H1 (cell line): ENCODE results near the gene DICER1. TPM values are rescaled to one million over a fixed set of nuclear protein-coding genes. Genes with fewer than 3 reads are reported as not detected.

Experiments
- CTCF ChIA-PET: fragments of 300-600 bp; sonication (Branson Sonifier 250); formaldehyde crosslinking; loops from one replicate; lab custom pipeline; 2021; ENCODE audit not compliant: partially characterized antibody; lab: Charles Lee
- POLR2A ChIA-PET: fragments of 300-600 bp; sonication (Branson Sonifier 250); formaldehyde crosslinking; loops from one replicate; lab custom pipeline; 2021; ENCODE audit warnings: inconsistent platforms; ENCODE audit not compliant: partially characterized antibody; lab: Charles Lee
- DNase-seq, 2 experiments: peaks; one replicate each; pipeline versions ENCODE4 v3.0.0 to v3.0.0-alpha.2; 2010 to 2022; ENCODE audit warnings: low spot score in 2 of 2, low read depth in 1 of 2, mixed read lengths in 1 of 2
- FAIRE-seq: peaks from 2 replicates; lab custom pipeline; 2011; peaks lifted over from hg19 to GRCh38; lab: Jason Lieb, UNC
- H2AFZ ChIP-seq: 2 replicates; pipeline ENCODE4 v1.8.1; 2012; ENCODE audit warnings: low read length, inconsistent platforms
- H2AK5ac ChIP-seq: 2 replicates; pipeline ENCODE4 v1.6.1; 2013; ENCODE audit warnings: low read depth, low read length
- H2BK120ac ChIP-seq: replicated peaks from 2 replicates; pipeline ENCODE3; 2013; ENCODE audit warnings: low read depth, low read length, inconsistent platforms
- H2BK12ac ChIP-seq: 2 replicates; pipeline ENCODE4 v1.6.1; 2013; ENCODE audit warnings: low read depth, low read length
- H2BK15ac ChIP-seq: 2 replicates; pipeline ENCODE4 v1.6.1; 2013; ENCODE audit warnings: low read length
- H2BK20ac ChIP-seq: 2 replicates; pipeline ENCODE4 v1.6.1; 2013; ENCODE audit warnings: low read length
- H2BK5ac ChIP-seq: 2 replicates; pipeline ENCODE4 v1.6.1; 2013; ENCODE audit warnings: low read depth, low read length
- H3K14ac ChIP-seq: 2 replicates; pipeline ENCODE4 v1.6.1; 2013; ENCODE audit warnings: inconsistent platforms; ENCODE audit not compliant: insufficient read length
- H3K18ac ChIP-seq: 2 replicates; pipeline ENCODE4 v1.6.1; 2013; ENCODE audit warnings: low read length; ENCODE audit errors: extremely low read depth
- H3K23ac ChIP-seq: 2 replicates; pipeline ENCODE4 v1.6.1; 2013; ENCODE audit warnings: inconsistent platforms; ENCODE audit not compliant: insufficient read length
- H3K23me2 ChIP-seq: 2 replicates; pipeline ENCODE4 v1.6.1; 2013; ENCODE audit warnings: low read depth, low read length
- H3K27ac ChIP-seq: 2 replicates; pipeline ENCODE4 v1.6.1; 2011; ENCODE audit warnings: low read depth, low read length, inconsistent platforms
- H3K27me3 ChIP-seq, 4 experiments: replicated peaks in 1 of 4; 1 replicate in 1 of 4; 2 replicates in 3 of 4; pipeline versions ENCODE4 v1.6.1 to v1.8.1; 2011 to 2013; ENCODE audit warnings: low read length in 3 of 4, mild to moderate bottlenecking in 3 of 4, inconsistent platforms in 2 of 4, mixed read lengths in 2 of 4, moderate library complexity in 1 of 4; ENCODE audit not compliant: control insufficient read depth in 3 of 4, insufficient read depth in 3 of 4; ENCODE audit errors: extremely low read depth in 1 of 4
- H3K36me3 ChIP-seq, 4 experiments: 2 replicates each; pipeline versions ENCODE4 v1.6.1 to v1.8.1; 2011 to 2013; ENCODE audit warnings: mild to moderate bottlenecking in 4 of 4, low read length in 3 of 4, moderate library complexity in 2 of 4, control low read depth in 1 of 4, inconsistent platforms in 1 of 4; ENCODE audit not compliant: insufficient read depth in 4 of 4, control insufficient read depth in 2 of 4
- H3K4ac ChIP-seq: replicated peaks from 2 replicates; pipeline ENCODE3; 2013; ENCODE audit warnings: low read length, low read depth, mixed read lengths, inconsistent platforms; ENCODE audit not compliant: insufficient read length
- H3K4me1 ChIP-seq, 4 experiments: replicated peaks in 1 of 4; 1 replicate in 1 of 4; 2 replicates in 3 of 4; pipeline versions ENCODE4 v1.6.1 to v1.8.1; 2011 to 2013; ENCODE audit warnings: low read length in 3 of 4, inconsistent platforms in 2 of 4, mixed read lengths in 1 of 4; ENCODE audit not compliant: insufficient read depth in 4 of 4, control insufficient read depth in 3 of 4
- H3K4me2 ChIP-seq, 2 experiments: 2 replicates each; pipeline versions ENCODE4 v1.6.1 to v1.8.1; 2011 to 2013; ENCODE audit warnings: low read depth in 2 of 2, low read length in 2 of 2, control low read depth in 1 of 2, inconsistent platforms in 1 of 2, mild to moderate bottlenecking in 1 of 2; ENCODE audit not compliant: insufficient read depth in 1 of 2
- H3K4me3 ChIP-seq, 4 experiments: fragments of 200-600, 300-600 bp in 1 of 4; sonication (generic), shearing (Covaris generic), sonication (Bioruptor Twin) in 1 of 4; 2 replicates each; pipeline versions ENCODE4 v1.5.1 to v1.8.1; 2011 to 2016; ENCODE audit warnings: low read length in 4 of 4, low read depth in 3 of 4, control low read depth in 2 of 4, inconsistent platforms in 2 of 4, mild to moderate bottlenecking in 2 of 4, mixed read lengths in 1 of 4, moderate library complexity in 1 of 4; ENCODE audit not compliant: insufficient read depth in 2 of 4; ENCODE audit errors: extremely low read depth in 1 of 4
- H3K56ac ChIP-seq: replicated peaks from 2 replicates; pipeline ENCODE3; 2013; ENCODE audit warnings: low read depth, mild to moderate bottlenecking, mixed read lengths, low read length, inconsistent platforms; ENCODE audit not compliant: insufficient read length
- H3K79me1 ChIP-seq: 2 replicates; pipeline ENCODE4 v1.6.1; 2013; ENCODE audit warnings: low read depth, low read length, control low read depth
- H3K79me2 ChIP-seq, 2 experiments: 2 replicates each; pipeline versions ENCODE4 v1.6.1 to v1.8.1; 2012 to 2013; ENCODE audit warnings: low read length in 2 of 2, mild to moderate bottlenecking in 2 of 2, inconsistent platforms in 1 of 2; ENCODE audit not compliant: insufficient read depth in 2 of 2, control insufficient read depth in 1 of 2
- H3K9ac ChIP-seq, 4 experiments: replicated peaks in 1 of 4; 1 replicate in 1 of 4; 2 replicates in 3 of 4; pipeline versions ENCODE4 v1.6.1 to v1.8.1; 2011 to 2013; ENCODE audit warnings: low read depth in 3 of 4, low read length in 3 of 4, control low read depth in 2 of 4, mild to moderate bottlenecking in 2 of 4, moderate library complexity in 2 of 4, inconsistent platforms in 1 of 4; ENCODE audit errors: extremely low read depth in 1 of 4
- H3K9me3 ChIP-seq, 2 experiments: 2 replicates each; pipeline versions ENCODE4 v1.6.1 to v1.8.1; 2012 to 2013; ENCODE audit warnings: mild to moderate bottlenecking in 2 of 2, moderate library complexity in 2 of 2, control low read depth in 1 of 2, inconsistent platforms in 1 of 2, low read depth in 1 of 2, low read length in 1 of 2, mixed read lengths in 1 of 2; ENCODE audit not compliant: insufficient read depth in 2 of 2
- H4K20me1 ChIP-seq, 2 experiments: replicated peaks in 1 of 2; 2 replicates each; pipeline versions ENCODE3 to v1.8.1; 2011 to 2013; ENCODE audit warnings: inconsistent platforms in 2 of 2, low read length in 2 of 2, mild to moderate bottlenecking in 1 of 2; ENCODE audit not compliant: insufficient read depth in 2 of 2, control insufficient read depth in 1 of 2
- H4K5ac ChIP-seq: 2 replicates; pipeline ENCODE4 v1.6.1; 2013; ENCODE audit warnings: low read length, low read depth, mixed read lengths, inconsistent platforms; ENCODE audit not compliant: insufficient read length
- H4K8ac ChIP-seq: 2 replicates; pipeline ENCODE4 v1.8.0; 2013; ENCODE audit warnings: mild to moderate bottlenecking, moderate library complexity, low read length, inconsistent platforms; ENCODE audit not compliant: insufficient read depth; ENCODE audit errors: extremely low read depth
- H4K91ac ChIP-seq: replicated peaks from 2 replicates; pipeline ENCODE3; 2013; ENCODE audit warnings: low read length, mixed read lengths, inconsistent platforms; ENCODE audit not compliant: insufficient read length
- CBX5 ChIP-seq: fragments of 300-800, 300-1000 bp; sonication (generic); IDR thresholded peaks from 2 replicates; pipeline ENCODE4 v1.7.1; 2016; ENCODE audit warnings: antibody characterized with exemption, low read length, low read depth
- EZH2 ChIP-seq: fragments of 200-600 bp; sonication (generic); IDR thresholded peaks from 2 replicates; pipeline ENCODE4 v1.7.1; 2012; ENCODE audit warnings: low read depth, mild to moderate bottlenecking, moderate library complexity, low read length, inconsistent platforms; ENCODE audit not compliant: severe bottlenecking
- JUND ChIP-seq: IDR thresholded peaks from 2 replicates; pipeline ENCODE4 v1.6.1; 2011; ENCODE audit warnings: mild to moderate bottlenecking, improper control_type of control experiment, low read length
- NRF1 ChIP-seq: IDR thresholded peaks from 2 replicates; pipeline ENCODE4 v1.6.1; 2011; ENCODE audit warnings: mild to moderate bottlenecking, low read depth, low read length, improper control_type of control experiment
- TAF7 ChIP-seq: optimal IDR thresholded peaks from 2 replicates; pipeline ENCODE3; 2011; ENCODE audit warnings: low read depth, mild to moderate bottlenecking, inconsistent platforms, low read length, moderate library complexity, borderline replicate concordance
- TBP ChIP-seq: IDR thresholded peaks from 2 replicates; pipeline ENCODE4 v1.6.1; 2011; ENCODE audit warnings: low read depth, low read length, improper control_type of control experiment
- WGBS, 2 experiments: shearing (Covaris generic) in 1 of 2; methylation state at CpG; one replicate each; pipeline versions ENCODE4 v1.1.6 to v1.1.7; 2013 to 2015; ENCODE audit warnings: low lambda C conversion rate in 2 of 2, mixed read lengths in 2 of 2, inconsistent platforms in 1 of 2, low coverage in 1 of 2, missing lambda C conversion rate in 1 of 2; ENCODE audit not compliant: insufficient replicate concordance in 2 of 2, insufficient coverage in 1 of 2, insufficient read length in 1 of 2; ENCODE audit errors: extremely low coverage in 1 of 2, missing lambda C conversion rate in 1 of 2; 5-methylcytosine and 5-hydroxymethylcytosine counted together
- polyA plus RNA-seq, 7 experiments: library from polyadenylated mRNA; depleted of rRNA in 3 of 7; stranded (reverse) in 5 of 7; unstranded in 2 of 7; fragments of >200 nt in 5 of 7; fragments of 200-250 nt in 2 of 7; gene quantifications; 1 replicate in 5 of 7; 2 replicates in 1 of 7; 4 replicates in 1 of 7; pipeline versions ENCODE4 v1.2.1 to v1.2.3, GENCODE V29; 2011 to 2013; ENCODE audit warnings: missing spikeins in 2 of 7, mixed read lengths in 2 of 7
- total RNA-seq: library from RNA; stranded (reverse); fragmentation: NEBNext Ultra II Directional; extraction: Animal tissue kit (Norgen Biotek cat#: 25700); gene quantifications from 2 replicates; pipeline ENCODE4 v1.2.1, GENCODE V29; 2021
- TF ChIP-seq, protein P1 (sequence below), 3 experiments: IDR thresholded peaks; 1 replicate in 2 of 3; 2 replicates in 1 of 3; pipeline versions ENCODE4 v1.5.1 to v1.6.1; 2011; ENCODE audit warnings: low read length in 3 of 3, mild to moderate bottlenecking in 3 of 3, inconsistent platforms in 2 of 3, low read depth in 1 of 3, moderate library complexity in 1 of 3; ENCODE audit not compliant: insufficient read depth in 1 of 3; ENCODE audit errors: control extremely low read depth in 1 of 3

Gene DICER1
- total and polyA plus RNA-seq, 2 of the 8 experiments (the other 6 are each of a cell fraction or from before 2014, with no cell fraction given): 11.9 to 61.8 TPM

DNA sequence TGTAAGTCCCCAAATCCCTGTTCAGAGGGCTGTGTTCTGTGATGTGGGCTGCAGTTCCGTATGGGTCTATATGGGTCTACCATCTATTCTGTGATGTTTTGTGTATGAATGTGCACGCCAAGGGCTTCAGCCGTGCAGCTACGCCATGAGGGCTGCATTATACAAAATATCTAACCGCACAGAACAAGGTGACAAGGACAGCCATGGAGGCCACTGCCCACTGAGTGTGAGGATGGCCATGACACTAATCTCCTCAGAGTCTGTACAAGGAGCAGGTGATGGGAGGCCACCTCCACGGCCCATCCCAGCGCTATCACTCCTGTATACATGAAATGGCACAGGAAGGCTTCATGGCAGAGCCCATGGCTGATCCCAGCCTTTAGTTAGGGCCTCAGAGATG lies 102.0 kb downstream of the DICER1 start:
- no peak overlapping the region for H3K56ac ChIP-seq
- H3K4me2 ChIP-seq: no peak overlapping the region
- no peaks in the 10 kb centered on the region for H3K9me3 ChIP-seq
- no peak overlapping the region for H2BK15ac ChIP-seq
- H3K23me2 ChIP-seq: no peaks in the 10 kb centered on the region
- no peak overlapping the region for H2BK5ac ChIP-seq
- WGBS, 2 experiments: 93% methylated on average over 7 of the region's 7 CpGs; no CpG with 5 or more reads in 1 of the 2 experiments
- H3K4me1 ChIP-seq: 0 out of 7 replicates have a peak, but pooled peaks cover 0 to 3% (median 0%) of the 10 kb centered on the region in 4 experiments
- no peak overlapping the region for H4K8ac ChIP-seq
- DNase-seq (no peak), FAIRE-seq (no peak)
- H4K5ac ChIP-seq: no peak overlapping the region
- no peak overlapping the region for H3K4ac ChIP-seq
- H2BK20ac ChIP-seq: no peak overlapping the region
- no peak overlapping the region for H2BK12ac ChIP-seq
- H3K36me3 ChIP-seq: no peaks in the 10 kb centered on the region
- POLR2A ChIA-PET: interaction anchor here (0.7 kb wide), 1 partner anchor 57 kb away, joined by 4 read pairs; no protein-coding TSS in a partner anchor
- H3K9ac ChIP-seq: no peak overlapping the region
- H3K23ac ChIP-seq: no peak overlapping the region
- H3K27me3 ChIP-seq: no peaks in the 10 kb centered on the region
- H3K27ac ChIP-seq: no peak overlapping the region
- CTCF ChIA-PET: no interaction called here
- H3K14ac ChIP-seq: no peak overlapping the region
- H2AK5ac ChIP-seq: no peak overlapping the region
- H4K91ac ChIP-seq: no peak overlapping the region
- no peak overlapping the region for H2AFZ ChIP-seq
- no peak overlapping the region for H3K4me3 ChIP-seq
- no peaks in the 10 kb centered on the region for H3K79me2 ChIP-seq
- H2BK120ac ChIP-seq: no peak overlapping the region
- H3K79me1 ChIP-seq: no peaks in the 10 kb centered on the region
- no peak for TF ChIP-seq CBX5
- no peak for TF ChIP-seq NRF1
- TF ChIP-seq, protein P1, sequence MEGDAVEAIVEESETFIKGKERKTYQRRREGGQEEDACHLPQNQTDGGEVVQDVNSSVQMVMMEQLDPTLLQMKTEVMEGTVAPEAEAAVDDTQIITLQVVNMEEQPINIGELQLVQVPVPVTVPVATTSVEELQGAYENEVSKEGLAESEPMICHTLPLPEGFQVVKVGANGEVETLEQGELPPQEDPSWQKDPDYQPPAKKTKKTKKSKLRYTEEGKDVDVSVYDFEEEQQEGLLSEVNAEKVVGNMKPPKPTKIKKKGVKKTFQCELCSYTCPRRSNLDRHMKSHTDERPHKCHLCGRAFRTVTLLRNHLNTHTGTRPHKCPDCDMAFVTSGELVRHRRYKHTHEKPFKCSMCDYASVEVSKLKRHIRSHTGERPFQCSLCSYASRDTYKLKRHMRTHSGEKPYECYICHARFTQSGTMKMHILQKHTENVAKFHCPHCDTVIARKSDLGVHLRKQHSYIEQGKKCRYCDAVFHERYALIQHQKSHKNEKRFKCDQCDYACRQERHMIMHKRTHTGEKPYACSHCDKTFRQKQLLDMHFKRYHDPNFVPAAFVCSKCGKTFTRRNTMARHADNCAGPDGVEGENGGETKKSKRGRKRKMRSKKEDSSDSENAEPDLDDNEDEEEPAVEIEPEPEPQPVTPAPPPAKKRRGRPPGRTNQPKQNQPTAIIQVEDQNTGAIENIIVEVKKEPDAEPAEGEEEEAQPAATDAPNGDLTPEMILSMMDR (IDR thresholded peaks at IDR 0.05; ENCODE audit: control extremely low read depth in 1 of 3, insufficient read depth in 1 of 3, low read depth in 1 of 3, low read length in 3 of 3): no peak
- no peak for TF ChIP-seq EZH2
- TF ChIP-seq JUND: no peak
- TF ChIP-seq TBP: no peak
- TF ChIP-seq TAF7: no peak
- no peaks in the 10 kb centered on the region for H4K20me1 ChIP-seq
- H3K18ac ChIP-seq: no peak overlapping the region
